ENCODE results near the gene APOC1.

DNA sequence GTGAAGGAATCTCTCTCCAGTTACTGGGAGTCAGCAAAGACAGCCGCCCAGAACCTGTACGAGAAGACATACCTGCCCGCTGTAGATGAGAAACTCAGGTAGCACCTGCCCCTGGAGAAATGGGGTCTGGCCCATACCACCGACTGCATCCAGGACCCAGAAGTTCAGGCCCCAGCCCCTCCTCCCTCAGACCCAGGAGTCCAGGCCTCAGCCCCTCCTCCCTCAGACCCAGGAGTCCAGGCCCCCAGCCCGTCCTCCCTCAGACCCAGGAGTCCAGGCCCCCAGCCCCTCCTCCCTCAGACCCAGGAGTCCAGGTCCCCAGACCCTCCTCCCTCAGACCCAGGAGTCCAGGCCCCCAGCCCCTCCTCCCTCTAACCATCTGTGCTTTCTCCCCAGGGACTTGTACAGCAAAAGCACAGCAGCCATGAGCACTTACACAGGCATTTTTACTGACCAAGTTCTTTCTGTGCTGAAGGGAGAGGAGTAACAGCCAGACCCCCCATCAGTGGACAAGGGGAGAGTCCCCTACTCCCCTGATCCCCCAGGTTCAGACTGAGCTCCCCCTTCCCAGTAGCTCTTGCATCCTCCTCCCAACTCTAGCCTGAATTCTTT, 34.5 kb downstream of the APOC1 start:
- TF ChIP-seq EZH2 (IDR thresholded peaks at IDR 0.05; ENCODE audit: insufficient read depth, poor library complexity, severe bottlenecking) (no peak), EZH2phosphoT487 (IDR thresholded peaks at IDR 0.05; ENCODE audit: insufficient read depth, low read depth) (no peak)
